GM19099 (cell line): Measurements from ENCODE around the gene PPP1R12A.

Source experiments
- POLR2A ChIP-seq: IDR thresholded peaks from 3 replicates; pipeline ENCODE4 v1.6.1; 2011; ENCODE audit warnings: low read depth; ENCODE audit not compliant: insufficient read length; ENCODE audit errors: extremely low read depth

The PPP1R12A gene

GRCh38 chr12:79920421-79921238 is 14.3 kb downstream of the PPP1R12A start:
- no peak for TF ChIP-seq POLR2A

- TF ChIP-seq POLR2A, result no peak
Observed at GRCh38 chr12:79919762-79920161, 15.1 kb downstream of the PPP1R12A start.

GRCh38 chr12:79916826-79917225 is 18.1 kb downstream of the PPP1R12A start:
- no peak for TF ChIP-seq POLR2A

- no peak for TF ChIP-seq POLR2A
Observed at GRCh38 chr12:79911889-79912656, 22.8 kb downstream of the PPP1R12A start.

GRCh38 chr12:79908366-79908765 is 26.5 kb downstream of the PPP1R12A start:
- no peak for TF ChIP-seq POLR2A

- no peak for TF ChIP-seq POLR2A
Observed at GRCh38 chr12:79901506-79901905, 33.4 kb downstream of the PPP1R12A start.

- TF ChIP-seq POLR2A, result no peak
Observed at GRCh38 chr12:79900951-79901350, 33.9 kb downstream of the PPP1R12A start.

- no peak for TF ChIP-seq POLR2A
Observed at GRCh38 chr12:79900199-79900598, 34.7 kb downstream of the PPP1R12A start.

- no peak for TF ChIP-seq POLR2A
Observed at GRCh38 chr12:79897617-79898016, 37.3 kb downstream of the PPP1R12A start.

GRCh38 chr12:79895804-79896203 is 39.1 kb downstream of the PPP1R12A start:
- TF ChIP-seq POLR2A, result no peak

GRCh38 chr12:79895071-79895470 is 39.8 kb downstream of the PPP1R12A start:
- TF ChIP-seq POLR2A, result no peak

GRCh38 chr12:79891506-79892162 is 43.3 kb downstream of the PPP1R12A start:
- TF ChIP-seq POLR2A, result no peak

GRCh38 chr12:79887890-79888289 is 47.0 kb downstream of the PPP1R12A start:
- no peak for TF ChIP-seq POLR2A

GRCh38 chr12:79886917-79887519 is 47.9 kb downstream of the PPP1R12A start:
- no peak for TF ChIP-seq POLR2A

- TF ChIP-seq POLR2A, result no peak
Observed at GRCh38 chr12:79885911-79886490, 48.9 kb downstream of the PPP1R12A start.

- no peak for TF ChIP-seq POLR2A
Observed at GRCh38 chr12:79884401-79885006, 50.4 kb downstream of the PPP1R12A start.
